H7 (cell line): ENCODE results near the gene DNAJB2. TPM values are rescaled to one million over a fixed set of nuclear protein-coding genes. Genes with fewer than 3 reads are reported as not detected.

Experiments
- DNase-seq: peaks from one replicate; pipeline ENCODE4 v3.0.0; 2012
- H3K27me3 ChIP-seq: 2 replicates; pipeline ENCODE4 v1.6.0; 2011; ENCODE audit warnings: mild to moderate bottlenecking, low read length; ENCODE audit not compliant: control insufficient read depth, insufficient read depth
- H3K36me3 ChIP-seq: replicated peaks from 2 replicates; pipeline ENCODE4 v1.5.1; 2011; ENCODE audit warnings: low read length; ENCODE audit not compliant: control insufficient read depth, insufficient read depth
- H3K4me3 ChIP-seq: 2 replicates; pipeline ENCODE4 v1.5.1; 2011; ENCODE audit warnings: low read depth, mild to moderate bottlenecking, control low read depth, low read length, moderate library complexity; ENCODE audit not compliant: insufficient read depth
- total RNA-seq: library from RNA; depleted of rRNA; stranded (reverse); fragments of >200 nt; shearing (Covaris generic); gene quantifications from 2 replicates; pipeline ENCODE4 v1.2.3, GENCODE V29; 2014

DNAJB2 gene
- total RNA-seq, 1 experiment from 2014 or later: 29.1 TPM

DNA sequence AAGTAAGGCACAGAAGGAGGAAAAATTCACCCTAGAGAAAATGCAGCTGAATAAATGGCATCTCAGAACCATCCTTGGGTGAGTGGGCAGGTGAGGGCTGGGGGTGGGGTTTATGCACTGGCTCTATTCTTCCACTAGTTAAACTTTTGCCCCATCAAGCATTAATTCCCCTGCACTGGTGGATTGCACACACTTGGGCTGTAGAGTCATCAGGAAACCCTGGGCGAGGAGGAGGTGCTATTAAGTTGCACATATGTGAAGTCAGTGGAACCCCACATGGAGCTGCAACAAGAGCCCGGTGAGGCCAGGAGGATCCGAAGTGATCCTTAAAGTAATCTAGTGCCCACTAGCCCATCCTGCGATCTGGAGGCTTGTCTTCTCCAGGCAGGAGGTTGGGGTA lies 6.8 kb upstream of the DNAJB2 start:
- Histone ChIP-seq H3K4me3 (no peak overlapping the region), H3K27me3 (peaks cover 2% of the 10 kb centered on the region; the same call in 1 of the 2 replicates), H3K36me3 (no peaks in the 10 kb centered on the region)
- no peak for DNase-seq

GRCh38 chr2:219272995-219273394 lies 6.2 kb upstream of the DNAJB2 start:
- Histone ChIP-seq H3K27me3 (peaks cover 2% of the 10 kb centered on the region; the same call in 1 of the 2 replicates), H3K4me3 (no peak overlapping the region), H3K36me3 (no peaks in the 10 kb centered on the region)
- no peak for DNase-seq

GRCh38 chr2:219273937-219274336 lies 5.2 kb upstream of the DNAJB2 start:
- H3K4me3 ChIP-seq: no peak overlapping the region
- no peak for DNase-seq

DNA sequence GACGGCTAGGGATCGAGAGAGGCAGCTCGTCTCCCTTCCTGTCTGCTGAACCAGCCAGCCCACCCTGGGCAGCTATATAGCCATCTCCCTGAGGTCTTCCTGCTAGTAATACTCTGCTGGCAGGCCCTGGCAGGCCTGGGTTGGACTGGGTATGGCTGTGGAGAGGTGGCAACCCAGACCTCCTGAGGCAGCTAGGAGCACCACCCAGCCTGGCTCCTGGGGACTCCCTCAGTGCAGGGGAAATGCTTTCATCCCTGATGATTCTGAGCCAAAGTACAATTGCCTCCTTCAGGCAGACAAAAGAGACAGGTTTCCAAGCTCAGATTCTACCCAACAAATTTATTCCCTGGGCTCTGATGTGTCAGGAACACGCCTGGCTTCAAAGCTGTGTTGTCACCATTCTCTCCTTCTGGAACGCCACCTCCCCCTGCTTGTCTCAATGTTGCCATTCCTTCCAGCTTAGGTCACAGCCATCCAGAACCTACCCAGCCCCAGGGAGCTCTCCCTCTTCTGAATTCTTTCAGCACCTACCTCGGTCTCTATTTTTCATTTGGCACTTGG lies 4.7 kb upstream of the DNAJB2 start:
- no peak overlapping the region for H3K4me3 ChIP-seq
- DNase-seq: peak; percentile 76

More at GRCh38 chr2:219273937-219274336, 5.2 kb upstream of the DNAJB2 start:
- peaks cover 2% of the 10 kb centered on the region; the same call in 1 of the 2 replicates for H3K27me3 ChIP-seq
- no peaks in the 10 kb centered on the region for H3K36me3 ChIP-seq

DNA sequence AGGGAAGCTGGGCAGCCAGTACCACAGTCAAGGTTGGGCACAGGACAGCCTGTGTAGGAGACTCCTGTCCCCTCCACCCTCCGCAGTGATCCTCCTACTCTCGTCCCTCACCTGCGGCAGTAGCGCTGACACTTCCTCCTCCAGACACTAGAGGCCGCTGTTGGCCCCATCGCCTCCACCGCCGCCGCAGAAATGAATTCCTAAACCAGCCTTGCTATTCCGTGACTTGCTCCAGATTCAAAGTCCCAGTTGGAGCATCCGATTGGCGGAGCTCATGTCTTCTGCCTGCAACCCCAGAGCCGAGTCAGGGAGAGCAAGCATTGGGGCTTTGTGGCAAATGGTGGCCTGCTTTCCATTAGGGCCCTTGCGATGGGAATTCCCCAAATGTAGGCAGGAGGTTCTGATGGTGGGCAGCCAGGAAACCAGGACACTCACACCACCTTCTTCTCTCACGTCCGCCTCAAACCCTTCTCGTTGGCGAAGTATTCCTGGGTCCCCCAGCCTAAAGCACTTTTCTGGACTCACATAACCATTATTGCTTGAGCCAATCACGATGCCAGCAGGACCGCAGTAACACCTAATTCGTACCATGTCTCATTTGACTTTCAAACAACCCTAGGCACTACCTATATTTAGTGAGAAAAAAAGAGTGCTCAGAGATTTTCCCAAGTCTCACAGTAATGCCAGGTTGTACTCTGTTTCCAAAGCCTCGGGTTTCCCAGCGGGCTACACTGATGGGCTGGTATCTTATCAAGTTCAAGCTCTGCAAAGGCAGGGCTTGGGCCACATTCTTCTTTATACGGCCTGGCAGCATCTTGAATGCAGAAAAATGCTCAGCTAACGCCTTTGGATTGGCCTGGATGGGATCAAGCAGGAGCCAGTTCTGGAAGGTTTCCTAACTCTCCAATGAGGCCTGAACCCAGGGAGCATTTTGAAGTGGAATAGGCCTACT lies 1.2 kb upstream of the DNAJB2 start:
- DNase-seq: peak; percentile 91
- Histone ChIP-seq H3K27me3 (no peaks in the 10 kb centered on the region; the same call in 1 of the 2 replicates), H3K36me3 (peaks cover 2% of the 10 kb centered on the region), H3K4me3 (peak overlapping the region; percentile 1; the same call in 1 of the 2 replicates)

More for the DNA sequence above, 4.7 kb upstream of the DNAJB2 start:
- Histone ChIP-seq H3K36me3 (no peaks in the 10 kb centered on the region), H3K27me3 (no peaks in the 10 kb centered on the region; the same call in 1 of the 2 replicates)

- peak overlapping the region; percentile 39; the same call in 1 of the 2 replicates for H3K4me3 ChIP-seq
- peaks cover 2% of the 10 kb centered on the region for H3K36me3 ChIP-seq
- no peaks in the 10 kb centered on the region; the same call in 1 of the 2 replicates for H3K27me3 ChIP-seq
- no peak for DNase-seq
Measured at GRCh38 chr2:219278655-219279150, 463 bp upstream of the DNAJB2 start.

DNA sequence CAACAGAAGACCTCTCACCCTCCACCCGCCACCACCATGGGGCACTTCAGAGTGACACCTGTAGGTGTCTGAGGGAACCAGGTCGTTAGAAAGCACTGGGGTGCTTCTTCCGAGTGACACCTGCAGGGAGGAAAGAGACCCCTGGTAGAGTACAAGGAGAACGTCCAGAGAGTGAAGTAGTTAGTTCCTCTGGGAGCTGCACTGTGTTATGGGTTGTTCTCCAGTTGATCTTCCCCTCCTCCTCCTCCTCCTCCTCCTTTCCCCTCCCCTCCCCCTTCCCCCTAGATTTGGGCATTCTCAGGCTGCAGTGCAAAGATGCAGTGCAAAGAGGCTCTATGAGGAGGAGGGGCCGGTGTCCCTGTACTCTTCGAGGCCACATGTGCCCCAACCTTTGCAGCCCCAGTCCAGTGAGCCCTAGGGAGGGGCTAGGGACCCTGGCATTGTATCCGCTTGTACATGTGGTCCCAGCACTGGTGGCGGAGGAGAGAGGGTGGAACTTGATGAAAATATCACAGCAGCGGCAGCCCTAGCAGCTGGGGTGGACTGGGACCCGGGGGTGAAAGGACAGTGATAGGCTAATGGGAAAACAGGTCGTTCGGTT lies 850 bp downstream of the DNAJB2 start:
- Histone ChIP-seq H3K27me3 (no peaks in the 10 kb centered on the region; the same call in 1 of the 2 replicates), H3K36me3 (peaks cover 3% of the 10 kb centered on the region), H3K4me3 (peak overlapping the region; percentile 70)
- DNase-seq: peak; percentile 59

GRCh38 chr2:219280651-219281050 lies 1.5 kb downstream of the DNAJB2 start:
- Histone ChIP-seq H3K27me3 (no peaks in the 10 kb centered on the region; the same call in 1 of the 2 replicates), H3K4me3 (no peak overlapping the region), H3K36me3 (peaks cover 3% of the 10 kb centered on the region)
- no peak for DNase-seq

DNA sequence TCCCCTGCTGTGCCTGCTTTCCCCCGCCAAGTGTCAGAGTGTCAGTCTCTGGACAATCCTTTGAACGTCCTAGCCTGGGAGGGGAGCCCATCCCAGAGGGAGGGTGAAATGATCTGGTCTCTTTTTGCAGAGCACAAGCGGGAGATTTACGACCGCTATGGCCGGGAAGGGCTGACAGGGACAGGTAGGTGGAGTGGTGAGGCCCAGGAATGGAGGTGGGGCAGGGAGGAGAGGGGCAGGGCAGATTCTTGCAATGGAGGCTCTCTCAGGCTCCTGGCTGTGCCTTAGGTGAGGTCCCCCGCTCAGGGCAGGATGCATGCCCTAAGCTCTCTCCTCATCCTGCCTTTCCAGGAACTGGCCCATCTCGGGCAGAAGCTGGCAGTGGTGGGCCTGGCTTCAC lies 2.4 kb downstream of the DNAJB2 start:
- Histone ChIP-seq H3K36me3 (peaks cover 3% of the 10 kb centered on the region), H3K27me3 (no peaks in the 10 kb centered on the region; the same call in 1 of the 2 replicates), H3K4me3 (no peak overlapping the region)
- DNase-seq: peak; percentile 23

DNA sequence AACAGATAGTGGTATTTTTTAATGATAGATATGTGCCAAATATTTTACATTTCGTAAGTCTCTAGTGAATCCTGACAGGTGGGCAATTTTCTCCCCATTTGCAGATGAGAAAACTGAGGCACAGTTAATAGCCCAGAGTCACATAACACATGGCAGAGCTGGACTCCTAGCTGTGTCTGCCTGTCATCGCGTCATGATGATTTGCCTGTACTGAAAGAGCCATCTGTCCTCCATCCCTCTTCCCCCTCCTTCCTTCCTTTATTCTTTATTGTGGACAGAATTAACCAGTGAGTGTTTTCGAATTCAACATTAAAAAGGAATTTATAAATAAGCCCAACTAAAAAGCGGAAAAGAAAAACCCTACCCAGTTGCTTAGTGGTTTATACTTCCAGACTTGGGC lies 3.2 kb downstream of the DNAJB2 start:
- Histone ChIP-seq H3K36me3 (peaks cover 3% of the 10 kb centered on the region), H3K4me3 (no peak overlapping the region), H3K27me3 (no peaks in the 10 kb centered on the region; the same call in 1 of the 2 replicates)
- DNase-seq: no peak

- no peak for DNase-seq
- peaks cover 3% of the 10 kb centered on the region for H3K36me3 ChIP-seq
- no peak overlapping the region for H3K4me3 ChIP-seq
- H3K27me3 ChIP-seq: no peaks in the 10 kb centered on the region; the same call in 1 of the 2 replicates
Measured at GRCh38 chr2:219282943-219283581, 3.9 kb downstream of the DNAJB2 start.

DNA sequence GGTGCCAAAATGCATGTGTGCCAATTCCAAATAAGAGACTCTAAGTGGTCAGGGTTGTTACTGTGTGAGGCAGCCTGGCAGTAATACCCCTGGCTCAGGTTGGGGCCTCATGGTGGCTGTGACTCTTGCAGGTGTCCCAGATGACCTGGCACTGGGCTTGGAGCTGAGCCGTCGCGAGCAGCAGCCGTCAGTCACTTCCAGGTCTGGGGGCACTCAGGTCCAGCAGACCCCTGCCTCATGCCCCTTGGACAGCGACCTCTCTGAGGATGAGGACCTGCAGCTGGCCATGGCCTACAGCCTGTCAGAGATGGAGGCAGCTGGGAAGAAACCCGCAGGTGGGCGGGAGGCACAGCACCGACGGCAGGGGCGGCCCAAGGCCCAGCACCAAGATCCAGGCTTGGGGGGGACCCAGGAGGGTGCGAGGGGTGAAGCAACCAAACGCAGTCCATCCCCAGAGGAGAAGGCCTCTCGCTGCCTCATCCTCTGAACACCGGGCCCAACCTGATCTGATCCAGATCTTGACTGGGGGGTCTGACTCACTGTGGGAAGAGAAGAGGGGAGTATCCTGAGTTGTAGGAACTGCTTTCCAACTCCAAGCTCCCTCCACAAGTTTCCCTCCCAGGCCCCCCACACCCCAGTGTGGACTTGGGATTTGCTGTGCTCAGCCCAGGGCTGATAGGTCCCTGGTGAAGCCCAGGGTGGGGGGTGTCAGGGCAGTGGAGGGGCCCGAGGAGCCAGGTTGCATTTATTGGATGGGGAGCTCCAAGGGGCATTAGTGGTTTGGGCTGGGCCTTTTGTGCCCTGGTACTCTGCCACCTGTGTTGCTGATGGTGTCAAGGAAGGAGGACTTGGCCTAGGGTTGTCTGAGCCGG lies 5.6 kb downstream of the DNAJB2 start:
- H3K4me3 ChIP-seq: no peak overlapping the region
- H3K27me3 ChIP-seq: no peaks in the 10 kb centered on the region; the same call in 1 of the 2 replicates
- peak; percentile 37 for DNase-seq
- peaks cover 3% of the 10 kb centered on the region for H3K36me3 ChIP-seq

DNA sequence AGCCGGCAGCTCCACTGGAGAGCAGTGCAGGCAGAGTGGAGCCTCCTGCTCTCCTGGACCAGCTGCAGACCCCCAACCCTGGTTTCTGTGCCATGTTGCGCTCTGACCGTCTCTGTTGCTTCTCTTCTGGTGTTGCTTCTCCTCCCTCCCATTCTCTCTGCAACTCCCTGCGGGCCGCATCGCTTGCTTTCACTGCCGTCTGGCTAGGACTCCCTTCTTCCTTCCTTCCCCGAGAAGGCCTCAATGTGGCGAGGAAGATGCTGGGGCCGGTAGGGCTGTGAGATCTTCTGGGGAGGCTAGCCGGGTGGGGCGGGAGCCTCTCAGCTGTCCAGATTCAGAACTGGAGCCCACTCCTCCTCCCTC lies 6.2 kb downstream of the DNAJB2 start:
- peak; percentile 39 for DNase-seq
- no peak overlapping the region for H3K4me3 ChIP-seq
- peaks cover 3% of the 10 kb centered on the region for H3K36me3 ChIP-seq
- no peaks in the 10 kb centered on the region for H3K27me3 ChIP-seq
